SU-DHL-6 (cell line): Measurements from ENCODE around the gene ATP5PD.

Experiments used
- H2AFZ ChIP-seq: fragments of 200-600 bp; sonication (generic); 2 replicates; pipeline ENCODE4 v1.6.1; 2014; ENCODE audit warnings: low read depth, mild to moderate bottlenecking, moderate library complexity, mixed read lengths, antibody characterized with exemption, low read length; ENCODE audit not compliant: severe bottlenecking
- H3F3A ChIP-seq: fragments of 200-600 bp; shearing (Covaris generic); 2 replicates; pipeline ENCODE4 v1.6.0; 2016; ENCODE audit warnings: antibody characterized with exemption, mild to moderate bottlenecking; ENCODE audit not compliant: insufficient read depth
- H3K27ac ChIP-seq: fragments of 200-600 bp; sonication (generic); 2 replicates; pipeline ENCODE4 v1.5.1; 2016; ENCODE audit warnings: low read depth, mild to moderate bottlenecking, low read length, moderate library complexity, mixed read lengths
- H3K27me3 ChIP-seq: fragments of 200-600 bp; sonication (generic), shearing (Covaris generic); 2 replicates; pipeline ENCODE4 v1.6.0; 2014; ENCODE audit warnings: mild to moderate bottlenecking, low read length
- H3K36me3 ChIP-seq: fragments of 200-600 bp; sonication (generic); 2 replicates; pipeline ENCODE4 v1.6.1; 2014; ENCODE audit warnings: mild to moderate bottlenecking, low read length, mixed read lengths
- H3K4me2 ChIP-seq: fragments of 300-600, 200-600 bp; shearing (Covaris generic), sonication (generic); 2 replicates; pipeline ENCODE4 v1.6.0; 2014; ENCODE audit warnings: low read length, low read depth, mild to moderate bottlenecking; ENCODE audit not compliant: poor library complexity, severe bottlenecking
- H3K4me3 ChIP-seq: fragments of 200-600 bp; sonication (generic); 2 replicates; pipeline ENCODE4 v1.5.1; 2014; ENCODE audit warnings: antibody characterized with exemption, low read length, mild to moderate bottlenecking, mixed read lengths; ENCODE audit not compliant: insufficient read depth, poor library complexity, severe bottlenecking
- H3K79me2 ChIP-seq: fragments of 200-600 bp; sonication (generic); 2 replicates; pipeline ENCODE4 v1.6.1; 2014; ENCODE audit warnings: mild to moderate bottlenecking, low read length, moderate library complexity; ENCODE audit not compliant: insufficient read depth
- H3K9ac ChIP-seq: fragments of 200-600 bp; sonication (generic); 2 replicates; pipeline ENCODE4 v1.7.0; 2014; ENCODE audit warnings: mild to moderate bottlenecking, low read length
- H3K9me2 ChIP-seq: fragments of 200-600 bp; sonication (generic); replicated peaks from 2 replicates; pipeline ENCODE4 v1.6.1; 2014; ENCODE audit warnings: low read length; ENCODE audit not compliant: insufficient read depth
- H3K9me3 ChIP-seq: fragments of 200-600 bp; sonication (generic); 2 replicates; pipeline ENCODE4 v1.6.1; 2014; ENCODE audit warnings: low read length, mixed read lengths; ENCODE audit not compliant: insufficient read depth
- H4K20me1 ChIP-seq: fragments of 200-600 bp; sonication (generic); 2 replicates; pipeline ENCODE4 v1.6.1; 2014; ENCODE audit warnings: low read depth, mild to moderate bottlenecking, antibody characterized with exemption, low read length, moderate library complexity, mixed read lengths
- EZH2phosphoT487 ChIP-seq: fragments of 200-600 bp; sonication (generic), shearing (Covaris generic); conservative IDR thresholded peaks from 2 replicates; pipeline ENCODE4 v1.6.1; 2018; ENCODE audit warnings: mild to moderate bottlenecking, antibody characterized with exemption, low read length, moderate library complexity, mixed read lengths
- TF ChIP-seq, protein P1 (sequence below): fragments of 200-600 bp; sonication (generic); IDR thresholded peaks from one replicate; pipeline ENCODE4 v1.5.1; 2017; ENCODE audit warnings: antibody characterized with exemption, mild to moderate bottlenecking, low read length, moderate library complexity; ENCODE audit not compliant: insufficient read depth, poor library complexity, severe bottlenecking

The ATP5PD gene

DNA sequence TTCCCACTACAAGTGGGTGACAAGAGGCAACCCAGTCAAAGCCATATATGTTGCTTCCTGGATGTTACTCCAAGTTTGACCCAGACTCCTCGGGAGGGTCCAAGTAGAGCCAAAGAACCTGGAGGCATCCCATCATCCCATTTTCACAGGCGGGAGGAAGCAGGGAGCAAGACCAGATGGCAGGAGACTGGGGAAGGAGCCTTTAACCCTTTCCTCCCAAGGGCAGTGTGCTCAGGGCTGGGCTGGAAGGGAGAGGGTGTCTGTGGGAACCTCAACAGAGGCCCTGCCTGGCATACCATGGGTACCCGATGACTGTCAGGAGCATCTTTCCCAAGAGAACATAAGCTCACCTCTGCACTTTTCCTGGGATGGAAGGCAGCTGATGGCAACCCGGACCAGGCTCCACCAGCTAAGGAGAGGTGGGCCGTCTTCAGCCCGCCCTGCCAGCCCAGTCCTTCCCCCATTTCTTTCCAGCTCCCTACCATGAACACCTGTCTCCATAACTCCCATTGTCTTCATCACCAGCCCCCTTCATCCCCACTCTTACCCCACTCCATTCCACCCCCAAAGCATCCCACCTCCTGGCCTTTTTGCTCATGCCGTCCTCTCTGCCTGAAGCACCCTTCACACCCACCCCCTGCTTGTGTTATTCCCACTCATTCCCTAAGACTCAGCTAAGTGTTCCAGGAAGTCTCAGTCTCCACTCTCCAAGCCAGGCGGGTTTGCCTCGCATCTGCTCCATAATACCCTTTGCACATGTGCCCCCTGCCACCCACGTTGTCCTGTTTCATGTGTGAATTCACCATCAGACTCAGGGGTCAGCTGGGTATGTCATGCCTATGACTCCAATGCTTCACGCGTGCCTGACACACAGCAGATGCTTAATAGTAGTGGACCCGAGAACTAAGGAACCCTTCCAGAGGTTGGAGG is 35.1 kb upstream of the ATP5PD start:
- no peak for TF ChIP-seq EZH2phosphoT487
- TF ChIP-seq, protein P1, sequence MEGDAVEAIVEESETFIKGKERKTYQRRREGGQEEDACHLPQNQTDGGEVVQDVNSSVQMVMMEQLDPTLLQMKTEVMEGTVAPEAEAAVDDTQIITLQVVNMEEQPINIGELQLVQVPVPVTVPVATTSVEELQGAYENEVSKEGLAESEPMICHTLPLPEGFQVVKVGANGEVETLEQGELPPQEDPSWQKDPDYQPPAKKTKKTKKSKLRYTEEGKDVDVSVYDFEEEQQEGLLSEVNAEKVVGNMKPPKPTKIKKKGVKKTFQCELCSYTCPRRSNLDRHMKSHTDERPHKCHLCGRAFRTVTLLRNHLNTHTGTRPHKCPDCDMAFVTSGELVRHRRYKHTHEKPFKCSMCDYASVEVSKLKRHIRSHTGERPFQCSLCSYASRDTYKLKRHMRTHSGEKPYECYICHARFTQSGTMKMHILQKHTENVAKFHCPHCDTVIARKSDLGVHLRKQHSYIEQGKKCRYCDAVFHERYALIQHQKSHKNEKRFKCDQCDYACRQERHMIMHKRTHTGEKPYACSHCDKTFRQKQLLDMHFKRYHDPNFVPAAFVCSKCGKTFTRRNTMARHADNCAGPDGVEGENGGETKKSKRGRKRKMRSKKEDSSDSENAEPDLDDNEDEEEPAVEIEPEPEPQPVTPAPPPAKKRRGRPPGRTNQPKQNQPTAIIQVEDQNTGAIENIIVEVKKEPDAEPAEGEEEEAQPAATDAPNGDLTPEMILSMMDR = no peak
- H3K27ac ChIP-seq = no peak overlapping the region
- no peak overlapping the region for H3K4me2 ChIP-seq
- no peak overlapping the region for H3K4me3 ChIP-seq
- H3K9ac ChIP-seq = no peak overlapping the region
- H4K20me1 ChIP-seq = no peaks in the 10 kb centered on the region
- no peaks in the 10 kb centered on the region for H3K9me2 ChIP-seq
- no peak overlapping the region for H2AFZ ChIP-seq
- no peaks in the 10 kb centered on the region for H3K36me3 ChIP-seq
- no peaks in the 10 kb centered on the region for H3K9me3 ChIP-seq
- H3K27me3 ChIP-seq = no peaks in the 10 kb centered on the region
- no peaks in the 10 kb centered on the region for H3F3A ChIP-seq
- H3K79me2 ChIP-seq = no peaks in the 10 kb centered on the region

DNA sequence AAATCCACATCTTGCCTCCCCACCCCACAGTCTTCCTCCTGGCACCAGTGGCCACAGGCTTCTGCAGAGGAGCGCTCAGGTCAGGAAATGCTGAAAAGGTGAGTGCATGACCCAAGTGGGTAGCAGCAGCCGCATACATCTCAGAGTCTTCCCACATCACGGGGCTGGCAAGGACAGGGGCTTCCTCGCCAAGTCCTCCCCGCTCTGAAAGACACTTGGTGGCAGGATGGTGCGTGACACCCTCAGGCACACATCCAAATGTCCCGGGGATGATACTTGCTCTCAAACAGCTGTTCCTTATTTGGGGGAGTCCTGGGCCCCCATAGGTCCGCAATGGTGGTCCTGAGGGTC is 32.2 kb upstream of the ATP5PD start:
- H2AFZ ChIP-seq = no peak overlapping the region

DNA sequence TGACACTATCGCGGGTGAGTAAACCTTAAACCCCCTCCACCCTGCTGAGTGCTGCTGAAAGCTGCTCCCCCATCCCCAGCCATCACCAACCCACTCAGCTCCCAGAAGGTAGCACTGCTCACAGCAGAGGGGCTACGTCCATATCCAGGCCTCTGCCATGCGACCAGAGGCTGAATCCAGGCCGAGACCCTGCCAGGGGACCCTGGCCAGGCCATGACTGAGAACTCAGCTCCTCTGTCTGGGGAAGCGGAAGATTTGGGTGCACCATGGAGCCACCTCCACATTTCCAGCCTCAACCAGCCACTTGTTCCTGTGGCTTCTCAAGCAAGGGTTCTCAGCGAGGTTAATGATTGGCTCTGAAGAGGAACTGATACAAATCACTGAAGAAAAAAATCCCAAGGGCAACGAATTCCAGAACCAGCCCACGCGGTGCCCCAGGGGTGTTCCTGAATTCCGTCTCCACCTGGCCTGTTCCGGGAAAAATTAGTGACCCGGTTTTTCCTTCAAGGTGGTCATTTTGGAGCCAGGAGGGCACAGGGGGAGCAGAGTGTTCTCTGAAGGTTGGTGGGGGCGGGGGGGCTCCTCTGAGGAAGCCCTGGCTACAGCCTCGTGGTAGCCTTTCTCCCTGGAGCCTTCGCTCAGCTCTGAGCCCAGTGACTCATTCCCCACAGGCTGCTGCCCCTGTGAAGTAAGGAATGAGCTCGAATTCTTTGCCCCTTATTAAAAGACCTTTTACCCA is 31.7 kb upstream of the ATP5PD start:
- H4K20me1 ChIP-seq = no peaks in the 10 kb centered on the region
- H3K9ac ChIP-seq = no peak overlapping the region
- H3K36me3 ChIP-seq = no peaks in the 10 kb centered on the region
- no peaks in the 10 kb centered on the region for H3K9me3 ChIP-seq
- no peaks in the 10 kb centered on the region for H3K27me3 ChIP-seq
- no peaks in the 10 kb centered on the region for H3K9me2 ChIP-seq
- H3K79me2 ChIP-seq = no peaks in the 10 kb centered on the region
- H3K4me3 ChIP-seq = no peak overlapping the region
- H3K27ac ChIP-seq = no peak overlapping the region
- no peaks in the 10 kb centered on the region for H3F3A ChIP-seq
- H2AFZ ChIP-seq = no peak overlapping the region
- H3K4me2 ChIP-seq = no peak overlapping the region
- TF ChIP-seq, protein P1 = no peak

More for the DNA sequence above, 32.2 kb upstream of the ATP5PD start:
- Histone ChIP-seq H3F3A (no peaks in the 10 kb centered on the region), H3K4me3 (no peak overlapping the region), H3K4me2 (no peak overlapping the region), H3K9ac (no peak overlapping the region), H3K9me2 (no peaks in the 10 kb centered on the region), H3K27ac (no peak overlapping the region), H3K9me3 (no peaks in the 10 kb centered on the region), H3K79me2 (no peaks in the 10 kb centered on the region), H3K36me3 (no peaks in the 10 kb centered on the region), H4K20me1 (no peaks in the 10 kb centered on the region), H3K27me3 (no peaks in the 10 kb centered on the region)
- no peak for TF ChIP-seq EZH2phosphoT487
- TF ChIP-seq, protein P1 = no peak
